Measurements from ENCODE around the gene PYHIN1. TPM values are rescaled to one million over a fixed set of nuclear protein-coding genes. Genes with fewer than 3 reads are reported as not detected.

PYHIN1 gene
- total RNA-seq, 1 donor from 2014 or later: not detected

- peak; percentile 68 for DNase-seq (ENCODE audit: low read depth)
- H3K4me3 ChIP-seq (ENCODE audit: low read depth, low read length): peak overlapping the region; percentile 1
- TF ChIP-seq CTCF (conservative IDR thresholded peaks at IDR 0.05; ENCODE audit: low read depth, low read length): no peak
Observed at GRCh38 chr1:159015440-159015909, 84.1 kb downstream of the PYHIN1 start.

- DNase-seq (ENCODE audit: low read depth): no peak
- TF ChIP-seq CTCF (conservative IDR thresholded peaks at IDR 0.05; ENCODE audit: low read depth, low read length): no peak
- no peak overlapping the region for H3K4me3 ChIP-seq (ENCODE audit: low read depth, low read length)
Observed at GRCh38 chr1:159023723-159024122, 92.4 kb downstream of the PYHIN1 start.

- DNase-seq (ENCODE audit: low read depth): no peak
- H3K4me3 ChIP-seq (ENCODE audit: low read depth, low read length): no peak overlapping the region
- TF ChIP-seq CTCF (conservative IDR thresholded peaks at IDR 0.05; ENCODE audit: low read depth, low read length): no peak
Observed at GRCh38 chr1:159025043-159025442, 93.7 kb downstream of the PYHIN1 start.

Other genes starting within 250 kb of the PYHIN1 start
- gene SPTA1, start 244.8 kb upstream of the PYHIN1 start, total RNA-seq: not detected in 2 replicates
- not detected in 2 replicates for gene OR6K2, start 230.9 kb upstream of the PYHIN1 start, total RNA-seq
- not detected in 2 replicates for gene OR6K3, start 210.8 kb upstream of the PYHIN1 start, total RNA-seq
- not detected in 2 replicates for gene OR6K6, start 176.8 kb upstream of the PYHIN1 start, total RNA-seq
- not detected in 2 replicates for gene OR6N1, start 159.4 kb upstream of the PYHIN1 start, total RNA-seq
- not detected in 2 replicates for gene OR6N2, start 150.3 kb upstream of the PYHIN1 start, total RNA-seq
- not detected in 2 replicates for gene MNDA, start 100.2 kb upstream of the PYHIN1 start, total RNA-seq
- gene IFI16, start 78.4 kb downstream of the PYHIN1 start, total RNA-seq: 8.0 and 11.4 TPM in 2 replicates
- gene AIM2, start 145.2 kb downstream of the PYHIN1 start, total RNA-seq: 0.29 TPM in 1 of 2 replicates, not detected in the other
- not detected in 2 replicates for gene CADM3, start 240.1 kb downstream of the PYHIN1 start, total RNA-seq